Stimulated activated CD8-positive, alpha-beta memory T cell treated with anti-CD3 and anti-CD28 coated beads, Interleukin-12 subunit alpha, Interleukin-12 subunit beta, amount 100 ng/mL, for 1 hour (primary cell): ENCODE results near the gene TPSG1.
"Not testable (repeated sequence)": the region's sequence is repeated elsewhere in the genome, so short reads cannot be mapped to it uniquely, and the experiment has no call there.

Experiments used
- DNase-seq: peaks from one replicate; pipeline ENCODE4 v3.0.0-alpha.2; 2020; ENCODE audit warnings: low read depth

TPSG1 gene

GRCh38 chr16:1215574-1216295 is 9.3 kb downstream of the TPSG1 start:
- DNase-seq: no peak

- no peak for DNase-seq
Measured at GRCh38 chr16:1214719-1215118, 10.3 kb downstream of the TPSG1 start.

DNA sequence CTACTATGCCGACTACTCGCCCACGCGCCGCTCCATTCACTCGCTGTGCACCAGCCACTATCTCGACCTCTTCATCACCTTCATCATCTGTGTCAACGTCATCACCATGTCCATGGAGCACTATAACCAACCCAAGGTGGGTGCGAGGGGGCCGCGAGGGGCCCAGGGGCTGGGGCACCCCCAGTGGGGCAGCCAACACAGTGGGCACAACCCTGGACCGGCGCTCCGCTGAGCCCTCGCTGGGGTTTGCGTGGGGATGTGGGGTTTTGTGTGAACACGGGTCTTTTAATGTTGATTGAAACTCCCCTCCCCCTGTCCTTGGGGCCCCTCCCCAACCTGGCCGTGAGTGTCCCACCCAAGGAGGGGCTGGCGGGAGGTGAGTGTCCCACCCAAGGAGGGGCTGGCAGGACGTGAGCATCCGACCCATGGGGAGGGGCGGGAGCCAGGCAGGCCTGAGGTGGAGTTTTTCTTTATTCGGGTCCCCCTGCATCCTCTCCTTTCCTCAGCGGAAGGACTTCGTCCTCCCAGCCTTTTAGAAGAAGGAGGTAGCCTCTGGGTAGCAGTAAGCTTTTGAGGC is 11.2 kb downstream of the TPSG1 start:
- DNase-seq: no peak

DNA sequence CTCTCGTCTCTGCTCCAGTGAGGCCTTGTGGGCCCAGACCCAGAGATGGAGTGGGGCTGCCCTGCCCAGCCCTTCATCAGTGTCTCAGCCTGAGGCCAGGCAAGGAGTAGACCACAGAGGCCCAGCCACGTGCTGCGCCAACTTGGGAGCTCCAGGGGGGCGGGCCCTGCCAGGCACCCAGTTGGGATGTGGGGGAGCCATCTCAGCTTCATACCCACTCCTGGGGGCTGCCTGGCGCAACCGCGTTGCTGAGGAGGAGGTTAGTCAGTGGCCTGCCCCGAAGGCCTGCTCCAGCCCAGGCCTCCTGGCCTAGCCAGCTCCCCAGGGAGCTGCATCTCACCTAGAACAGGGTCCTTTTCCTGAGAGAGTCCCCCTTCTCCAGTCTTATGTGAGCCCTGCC is 11.8 kb downstream of the TPSG1 start:
- DNase-seq: no peak

DNA sequence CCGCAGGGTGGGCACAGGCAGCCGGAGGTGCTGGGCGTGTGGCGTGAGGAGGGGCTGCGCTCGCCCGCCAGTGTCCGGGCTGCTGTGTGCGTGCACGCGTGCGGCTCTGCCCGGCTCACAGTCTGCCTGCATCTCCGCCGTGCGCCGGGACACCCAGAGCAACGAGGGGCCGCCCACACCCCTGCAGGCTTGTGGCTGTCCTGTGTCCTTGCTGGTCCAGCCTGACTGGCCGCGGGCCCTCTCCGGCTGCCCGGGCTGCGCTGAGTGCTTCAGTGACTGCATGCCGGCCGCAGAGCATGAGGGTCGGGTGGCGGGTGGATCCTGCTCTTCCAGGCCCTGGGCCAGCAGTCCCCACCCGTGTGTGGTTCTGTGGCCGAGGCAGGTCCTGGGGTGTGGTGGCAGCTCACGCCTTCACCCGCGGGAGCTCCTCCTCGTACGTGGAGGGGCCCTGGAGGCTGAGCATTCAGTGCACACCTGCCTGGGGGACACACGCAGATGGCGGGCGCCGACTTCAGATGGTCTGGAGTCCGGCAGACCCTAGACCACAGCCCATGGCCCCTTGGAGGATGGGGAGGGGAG is 12.4 kb downstream of the TPSG1 start:
- DNase-seq: no peak

DNA sequence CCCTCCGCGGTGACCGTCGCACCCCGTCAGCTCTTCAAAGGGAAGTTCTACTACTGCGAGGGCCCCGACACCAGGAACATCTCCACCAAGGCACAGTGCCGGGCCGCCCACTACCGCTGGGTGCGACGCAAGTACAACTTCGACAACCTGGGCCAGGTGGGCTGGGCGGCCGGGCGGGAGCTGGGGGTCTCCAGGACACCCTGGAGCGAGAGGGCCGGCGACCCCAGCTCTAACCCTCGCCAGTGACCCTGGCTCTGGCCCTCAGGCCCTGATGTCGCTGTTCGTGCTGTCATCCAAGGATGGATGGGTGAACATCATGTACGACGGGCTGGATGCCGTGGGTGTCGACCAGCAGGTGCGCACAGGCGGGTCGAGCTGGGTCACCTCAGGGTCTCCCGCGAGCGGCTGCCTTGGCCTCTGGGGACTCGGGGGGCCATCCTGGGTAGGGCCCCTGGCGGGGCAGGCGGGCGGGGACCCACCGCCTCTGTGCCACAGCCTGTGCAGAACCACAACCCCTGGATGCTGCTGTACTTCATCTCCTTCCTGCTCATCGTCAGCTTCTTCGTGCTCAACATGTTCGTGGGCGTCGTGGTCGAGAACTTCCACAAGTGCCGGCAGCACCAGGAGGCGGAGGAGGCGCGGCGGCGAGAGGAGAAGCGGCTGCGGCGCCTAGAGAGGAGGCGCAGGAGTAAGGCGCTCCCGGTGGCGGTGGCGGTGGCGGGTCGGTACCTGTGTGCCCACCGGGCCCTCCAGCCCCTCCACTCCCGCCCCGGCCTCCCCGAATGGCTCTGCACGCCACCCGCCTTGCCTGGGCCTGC is 13.4 kb downstream of the TPSG1 start:
- DNase-seq: no peak

DNA sequence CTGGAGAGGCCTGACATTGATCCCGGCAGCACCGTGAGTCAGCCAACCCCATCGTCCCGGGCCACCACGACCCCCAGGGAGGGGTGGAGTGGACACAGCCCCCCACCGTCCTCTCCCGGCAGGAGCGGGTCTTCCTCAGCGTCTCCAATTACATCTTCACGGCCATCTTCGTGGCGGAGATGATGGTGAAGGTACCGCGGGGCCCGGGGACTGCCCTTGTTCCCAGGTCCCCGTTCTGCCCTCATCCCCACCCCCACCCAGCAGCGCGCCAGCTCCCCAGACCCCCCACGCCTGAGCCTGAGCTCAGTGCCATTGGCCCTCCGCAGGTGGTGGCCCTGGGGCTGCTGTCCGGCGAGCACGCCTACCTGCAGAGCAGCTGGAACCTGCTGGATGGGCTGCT is 14.6 kb downstream of the TPSG1 start:
- no peak for DNase-seq

- no peak for DNase-seq
Measured at GRCh38 chr16:1209081-1209480, 16.0 kb downstream of the TPSG1 start.

DNA sequence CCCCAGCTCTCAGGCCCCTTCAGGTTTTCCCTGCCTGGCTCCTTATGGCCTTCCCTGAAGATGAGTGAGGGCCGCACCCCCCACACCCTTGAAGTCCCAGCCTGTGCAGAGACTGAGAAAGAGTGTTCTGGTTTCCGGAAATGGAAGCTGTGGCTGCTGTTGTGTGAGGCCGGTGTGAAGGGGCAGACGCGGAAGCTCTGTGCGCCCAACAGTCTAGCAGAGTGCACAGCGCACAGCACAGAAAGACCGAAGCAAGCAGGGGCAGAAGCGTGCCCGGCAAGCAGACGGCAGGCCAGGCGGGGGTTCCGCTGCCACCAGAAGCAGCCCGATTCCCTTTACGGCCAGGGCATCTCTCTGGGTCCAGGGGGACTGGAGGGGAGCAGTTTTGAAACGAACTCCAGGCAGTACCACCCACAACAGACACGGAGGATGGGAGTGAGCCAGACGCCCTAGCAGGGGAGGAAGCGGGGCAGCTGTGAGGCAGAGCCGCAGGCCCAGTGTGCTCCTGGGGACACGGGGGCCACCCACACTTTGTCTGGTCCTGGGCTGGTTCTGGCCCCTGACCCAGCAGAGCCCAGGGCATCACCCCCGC is 16.7 kb downstream of the TPSG1 start:
- DNase-seq: no peak

DNA sequence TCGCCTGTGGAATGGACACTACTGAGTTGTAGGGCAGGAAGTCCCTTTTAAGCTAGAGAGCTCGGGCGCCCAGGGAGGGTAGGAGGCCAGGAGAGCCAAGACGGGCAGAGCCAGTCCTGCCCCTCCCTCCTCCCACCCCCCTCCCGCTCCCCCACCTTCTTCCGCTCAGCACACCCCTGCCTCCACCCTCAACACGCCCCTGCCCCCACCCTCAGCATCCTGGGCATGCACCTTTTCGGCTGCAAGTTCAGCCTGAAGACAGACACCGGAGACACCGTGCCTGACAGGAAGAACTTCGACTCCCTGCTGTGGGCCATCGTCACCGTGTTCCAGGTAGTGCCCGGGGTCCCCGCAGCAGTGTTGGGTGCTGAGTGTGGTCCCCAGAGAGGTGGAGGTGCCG is 18.3 kb downstream of the TPSG1 start:
- no peak for DNase-seq

DNA sequence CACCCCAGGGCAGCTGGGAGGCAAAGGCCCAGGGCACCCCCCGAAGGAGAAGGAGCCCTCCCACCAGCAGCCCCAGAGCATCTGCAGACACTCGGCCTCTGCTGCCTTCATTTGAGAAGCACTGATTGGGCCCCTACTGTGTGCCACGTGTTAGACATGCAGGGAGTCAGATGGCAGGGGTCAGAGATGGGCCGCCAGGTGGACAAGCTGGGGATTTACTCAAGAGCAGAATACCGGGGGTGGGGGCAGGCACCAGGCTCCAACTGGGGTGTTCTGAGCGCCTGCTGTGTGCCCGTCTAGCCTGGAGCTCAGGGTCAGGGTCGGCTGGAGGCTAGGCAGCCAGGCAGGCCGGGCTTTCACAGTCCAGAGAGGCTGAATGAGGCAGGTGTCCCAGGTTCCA is 18.7 kb downstream of the TPSG1 start:
- DNase-seq: no peak

DNA sequence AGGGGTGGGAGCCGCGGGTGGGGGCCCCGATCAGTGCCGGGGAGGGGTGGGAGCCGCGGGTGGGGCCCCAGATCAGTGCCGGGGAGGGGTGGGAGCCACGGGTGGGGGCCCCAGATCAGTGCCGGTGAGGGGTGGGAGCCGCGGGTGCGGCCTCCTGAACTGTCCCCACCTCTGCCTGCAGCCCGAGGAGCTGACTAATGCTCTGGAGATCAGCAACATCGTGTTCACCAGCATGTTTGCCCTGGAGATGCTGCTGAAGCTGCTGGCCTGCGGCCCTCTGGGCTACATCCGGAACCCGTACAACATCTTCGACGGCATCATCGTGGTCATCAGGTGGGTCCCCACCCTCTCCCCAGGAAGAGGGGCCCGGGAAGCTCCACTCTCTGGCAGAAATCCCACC is 20.1 kb downstream of the TPSG1 start:
- DNase-seq: no peak

- no peak for DNase-seq
Measured at GRCh38 chr16:1202274-1202673, 22.8 kb downstream of the TPSG1 start.

DNA sequence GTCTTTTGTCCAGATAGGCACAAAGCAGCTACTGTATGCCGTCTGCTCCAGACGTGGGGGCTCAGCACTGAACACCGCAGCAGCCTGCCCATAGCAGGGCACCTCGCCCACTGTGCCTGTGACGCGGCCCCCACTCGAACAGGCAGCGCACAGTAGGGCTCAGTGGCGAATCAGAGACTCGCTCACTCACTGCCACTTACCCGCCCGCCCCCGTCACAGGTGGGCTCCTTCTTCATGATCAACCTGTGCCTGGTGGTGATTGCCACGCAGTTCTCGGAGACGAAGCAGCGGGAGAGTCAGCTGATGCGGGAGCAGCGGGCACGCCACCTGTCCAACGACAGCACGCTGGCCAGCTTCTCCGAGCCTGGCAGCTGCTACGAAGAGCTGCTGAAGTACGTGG is 23.6 kb downstream of the TPSG1 start:
- DNase-seq: no peak

- DNase-seq: no peak
Measured at GRCh38 chr16:1200014-1200627, 24.9 kb downstream of the TPSG1 start.

DNA sequence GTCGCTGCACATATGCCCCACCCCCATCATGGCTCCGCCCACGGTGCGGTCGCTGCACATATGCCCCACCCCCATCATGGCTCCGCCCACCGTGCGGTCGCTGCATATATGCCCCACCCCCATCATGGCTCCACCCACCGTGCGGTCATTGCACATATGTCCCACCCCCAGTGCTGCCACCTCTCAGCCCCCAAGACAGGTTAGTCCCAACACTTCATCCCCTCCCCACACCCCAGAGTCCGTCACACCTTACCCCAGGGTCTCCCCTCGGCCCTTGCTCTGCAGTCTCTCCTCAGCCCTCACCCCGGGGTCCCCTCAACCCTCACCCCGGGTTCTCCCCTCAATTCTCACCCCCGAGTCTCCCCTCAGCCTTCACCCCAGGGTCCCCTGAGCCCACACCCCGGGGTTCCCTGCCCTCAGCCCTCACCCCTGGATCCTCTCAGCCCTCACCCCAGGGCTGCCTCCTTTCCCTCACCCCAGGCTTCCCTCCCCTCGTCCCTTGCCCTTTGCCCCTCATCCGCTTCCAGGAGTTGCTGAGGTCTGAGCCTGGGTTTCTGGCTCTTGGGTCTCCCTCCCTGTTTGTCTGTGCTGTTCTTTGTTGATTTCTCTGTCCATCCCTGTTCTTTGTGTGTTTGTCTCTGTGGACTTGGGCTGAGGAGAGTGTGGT is 25.6 kb downstream of the TPSG1 start:
- no peak for DNase-seq

DNA sequence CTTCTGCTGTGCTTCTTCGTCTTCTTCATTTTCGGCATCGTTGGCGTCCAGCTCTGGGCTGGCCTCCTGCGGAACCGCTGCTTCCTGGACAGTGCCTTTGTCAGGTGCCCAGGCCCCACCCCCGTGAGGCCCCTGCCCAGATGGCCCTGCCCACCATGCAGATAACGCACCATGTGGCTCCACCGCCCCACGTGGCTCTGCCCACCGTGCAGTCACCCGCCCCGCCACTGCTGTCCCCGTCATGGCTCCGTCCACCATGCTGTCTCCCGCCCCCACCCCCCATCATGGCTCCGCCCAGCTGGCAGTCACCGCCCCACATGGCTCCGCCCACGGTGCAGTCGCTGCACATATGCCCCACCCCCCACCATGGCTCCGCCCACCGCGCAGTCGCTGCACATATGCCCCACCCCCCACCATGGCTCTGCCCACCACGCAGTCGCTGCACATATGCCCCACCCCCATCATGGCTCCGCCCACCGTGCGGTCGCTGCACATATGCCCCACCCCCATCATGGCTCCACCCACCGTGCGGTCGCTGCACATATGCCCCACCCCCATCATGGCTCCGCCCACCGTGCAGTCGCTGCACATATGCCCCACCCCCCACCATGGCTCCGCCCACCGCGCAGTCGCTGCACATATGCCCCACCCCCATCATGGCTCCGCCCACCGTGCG is 26.3 kb downstream of the TPSG1 start:
- DNase-seq: not testable (repeated sequence)

DNA sequence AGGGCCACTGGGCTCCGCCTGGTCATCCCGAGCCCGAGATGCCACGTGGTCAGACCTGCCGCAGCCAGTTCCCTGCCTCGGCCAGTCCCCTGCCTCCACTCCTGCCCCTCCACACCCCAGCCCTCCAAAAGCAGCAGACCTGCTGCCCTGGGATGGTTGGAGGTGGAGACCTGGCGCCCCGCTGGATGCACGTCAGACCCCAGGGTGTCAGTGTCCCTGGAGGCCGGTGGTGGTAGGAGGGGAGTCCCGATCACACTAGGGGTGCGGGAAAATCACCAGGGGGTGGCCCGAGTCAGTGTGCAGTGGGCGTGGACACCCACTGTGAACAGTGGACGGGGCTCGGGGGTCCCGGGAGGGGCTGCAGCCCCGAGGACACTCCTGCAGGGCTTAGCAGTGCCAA is 26.9 kb downstream of the TPSG1 start:
- DNase-seq: no peak

GRCh38 chr16:1197237-1197866 is 27.7 kb downstream of the TPSG1 start:
- DNase-seq: no peak

DNA sequence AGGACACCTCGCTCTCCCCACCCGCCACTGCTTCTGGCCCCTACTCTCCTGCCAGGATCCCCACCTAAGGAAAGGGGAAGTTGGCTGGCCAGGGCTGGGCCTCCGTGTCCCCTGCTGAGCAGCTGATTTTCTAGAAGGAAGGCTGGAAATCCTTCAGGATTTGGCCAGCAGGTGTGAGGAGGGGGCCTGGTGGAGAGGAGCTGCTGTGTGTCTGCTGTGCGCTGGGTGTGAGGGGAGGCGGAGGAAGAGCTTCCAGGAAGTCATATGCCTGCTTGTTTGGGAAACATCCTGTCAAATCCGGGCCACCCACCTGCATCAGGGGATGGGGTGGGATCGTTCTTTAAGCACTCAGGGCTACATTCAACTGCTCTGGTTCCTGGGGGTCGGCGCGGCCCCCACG is 28.6 kb downstream of the TPSG1 start:
- DNase-seq: no peak

DNA sequence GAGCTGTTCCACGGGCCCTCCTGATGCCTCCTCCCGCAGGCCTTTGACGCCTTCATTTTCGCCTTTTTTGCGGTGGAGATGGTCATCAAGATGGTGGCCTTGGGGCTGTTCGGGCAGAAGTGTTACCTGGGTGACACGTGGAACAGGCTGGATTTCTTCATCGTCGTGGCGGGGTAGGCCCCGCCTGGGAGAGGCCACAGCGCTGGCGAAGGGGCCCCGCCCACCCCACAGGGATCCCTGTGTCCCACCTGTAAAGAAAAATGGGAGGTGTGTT is 29.7 kb downstream of the TPSG1 start:
- DNase-seq: no peak
